ENCODE results near the gene SIRT3.

Gene SIRT3

GRCh38 chr11:208181-208916, 27.8 kb downstream of the SIRT3 start (continued):
- TF ChIP-seq ZBTB26 (tag by site-specific recombination; optimal IDR thresholded peaks at IDR 0.05) (no peak), ZNF394 (tag by site-specific recombination; IDR thresholded peaks at IDR 0.05; ENCODE audit: borderline replicate concordance) (no peak), ZNF366 (tag by site-specific recombination; conservative IDR thresholded peaks at IDR 0.05) (no peak), ZNF514 (tag by site-specific recombination; IDR thresholded peaks at IDR 0.05) (no peak), ZSCAN18 (tag by site-specific recombination; IDR thresholded peaks at IDR 0.05) (no peak), ZBTB20 (tag by site-specific recombination; IDR thresholded peaks at IDR 0.05) (no peak; the same call in 1 of the 2 replicates)

- peak overlapping the region; percentile 83 for H3K4me3 ChIP-seq (ENCODE audit: low read depth, low read length)
- TF ChIP-seq ZEB2 (tag by site-specific recombination; IDR thresholded peaks at IDR 0.05) (0 out of 2 replicates have a peak, but pooled peaks have one; percentile 0), KLF17 (tag by site-specific recombination; IDR thresholded peaks at IDR 0.05) (0 out of 2 replicates have a peak, but pooled peaks have one; percentile 21), OVOL3 (tag by site-specific recombination; IDR thresholded peaks at IDR 0.05) (no peak), ZFP69B (tag by site-specific recombination; IDR thresholded peaks at IDR 0.05) (no peak), ZNF341 (tag by site-specific recombination; IDR thresholded peaks at IDR 0.05; ENCODE audit: low read depth) (0 out of 2 replicates have a peak, but pooled peaks have one; percentile 37), ZNF600 (tag by site-specific recombination; IDR thresholded peaks at IDR 0.05) (0 out of 2 replicates have a peak, but pooled peaks have one; percentile 12), ZBTB26 (tag by site-specific recombination; optimal IDR thresholded peaks at IDR 0.05) (peak; percentile 63)
- ChIA-PET POLR2A (interaction anchor here (0.7 to 2.5 kb wide), 23 partner anchors 9 to 612 kb away, joined by 3 to 22 read pairs (median 5); partner anchors contain the start of genes PHRF1, PSMD13, RNH1 and TALDO1), CTCF (interaction anchor here (1.9 kb wide), 1 partner anchor 43 kb away, joined by 7 read pairs; no protein-coding TSS in a partner anchor)
- H3K36me3 ChIP-seq (ENCODE audit: control insufficient read depth in 2 of 2, insufficient read depth in 1 of 2, low read length in 2 of 2) = peaks cover 0 to 67% of the 10 kb centered on the region in 2 experiments; a peak in 1 of 3 replicates
- no peaks in the 10 kb centered on the region for H3K9me3 ChIP-seq (ENCODE audit: control insufficient read depth, insufficient read depth, low read depth, low read length)
- peak overlapping the region; percentile 59 for H3K27ac ChIP-seq (ENCODE audit: extremely low read depth, low read depth, low read length)
- H3K4me1 ChIP-seq (ENCODE audit: control insufficient read depth, insufficient read depth, low read length) = no peaks in the 10 kb centered on the region
Observed at GRCh38 chr11:207863-208180, 28.3 kb downstream of the SIRT3 start.

GRCh38 chr11:207208-207862, 28.8 kb downstream of the SIRT3 start, which contains the start of the genes BET1L and RIC8A:
TSS of gene BET1L (minus strand) at chr11:207399. CDS start at chr11:207321, 78 bp downstream.
TSS of gene RIC8A (plus strand) at chr11:207708. CDS start at chr11:208855, 1,147 bp downstream.
- Histone ChIP-seq H3K36me3 (ENCODE audit: control insufficient read depth in 2 of 2, insufficient read depth in 1 of 2, low read length in 2 of 2) (peaks cover 0 to 62% of the 10 kb centered on the region in 2 experiments; a peak in 1 of 3 replicates), H3K9me3 (ENCODE audit: control insufficient read depth, insufficient read depth, low read depth, low read length) (no peaks in the 10 kb centered on the region), H3K27ac (ENCODE audit: extremely low read depth, low read depth, low read length) (peak within 1 kb of the TSS; percentile 63), H3K4me3 (ENCODE audit: low read depth, low read length) (peak within 1 kb of the TSS; percentile 83), H3K4me1 (ENCODE audit: control insufficient read depth, insufficient read depth, low read length) (no peaks in the 10 kb centered on the region)
- POLR2A ChIA-PET = interaction anchor here (0.5 to 2.5 kb wide), 26 partner anchors 9 to 612 kb away, joined by 3 to 22 read pairs (median 4); partner anchors contain the start of genes PHRF1, PSMD13, RNH1 and TALDO1
- CTCF ChIA-PET = interaction anchor here (0.8 to 1.9 kb wide), 2 partner anchors 43 to 145 kb away, joined by 3 to 7 read pairs; no protein-coding TSS in a partner anchor
- TF ChIP-seq OSR2 (tag by site-specific recombination; IDR thresholded peaks at IDR 0.05) (0 out of 2 replicates have a peak, but pooled peaks have one; percentile 14), ZNF626 (tag by site-specific recombination; IDR thresholded peaks at IDR 0.05) (no peak), ZNF580 (tag by site-specific recombination; IDR thresholded peaks at IDR 0.05) (no peak), ZNF18 (tag by site-specific recombination; IDR thresholded peaks at IDR 0.05) (no peak), ZNF26 (tag by site-specific recombination; IDR thresholded peaks at IDR 0.05) (no peak), ZNF692 (tag by site-specific recombination; IDR thresholded peaks at IDR 0.05) (0 out of 2 replicates have a peak, but pooled peaks have one; percentile 26), ZNF324 (tag by site-specific recombination; IDR thresholded peaks at IDR 0.05) (no peak)
